Suprapubic skin (tissue), 4 donors: ENCODE data around the gene SPATS2. TPM values are rescaled to one million over a fixed set of nuclear protein-coding genes. Genes with fewer than 3 reads are reported as not detected.

Experiments
- DNase-seq, 2 donors: peaks; one replicate each; pipeline ENCODE4 v3.0.0-alpha.2; 2019; ENCODE audit warnings: low spot score in 2 of 2
- H3K27ac ChIP-seq: fragments of 200-600 bp; sonication (generic); one replicate; pipeline ENCODE4 v1.5.1; 2019
- H3K27me3 ChIP-seq: fragments of 200-600 bp; sonication (generic); one replicate; pipeline ENCODE4 v1.5.1; 2019
- H3K36me3 ChIP-seq: fragments of 200-600 bp; sonication (generic); one replicate; pipeline ENCODE4 v1.5.1; 2019
- H3K4me1 ChIP-seq: fragments of 200-600 bp; sonication (generic); one replicate; pipeline ENCODE4 v1.5.1; 2019
- H3K4me3 ChIP-seq: fragments of 200-600 bp; sonication (generic); one replicate; pipeline ENCODE4 v1.5.1; 2019; ENCODE audit warnings: mild to moderate bottlenecking
- H3K9me3 ChIP-seq: fragments of 200-600 bp; sonication (generic); one replicate; pipeline ENCODE4 v1.5.1; 2019
- EP300 ChIP-seq: sonication (generic); formaldehyde crosslinking; IDR thresholded peaks from one replicate; pipeline ENCODE4 v1.6.1; 2017; ENCODE audit warnings: antibody characterized with exemption
- POLR2A ChIP-seq, 2 donors: fragments of 450-650 bp; IDR thresholded peaks; one replicate each; pipeline ENCODE4 v1.6.1; 2017; ENCODE audit warnings: antibody characterized with exemption in 2 of 2, mild to moderate bottlenecking in 2 of 2, moderate library complexity in 2 of 2
- POLR2AphosphoS5 ChIP-seq, 3 donors: sonication (generic); formaldehyde crosslinking; IDR thresholded peaks; one replicate each; pipeline ENCODE4 v1.6.1; 2017; ENCODE audit warnings: antibody characterized with exemption in 3 of 3
- WGBS: methylation state at CpG from one replicate; pipeline ENCODE4 v1.1.5; 2018; 5-methylcytosine and 5-hydroxymethylcytosine counted together
- total RNA-seq, 4 donors: library from RNA; depleted of rRNA; stranded (reverse); fragments of >200 nt; gene quantifications; one replicate each; pipeline ENCODE4 v1.1.0, GENCODE V29; 2016
- TF ChIP-seq, protein P1 (sequence below), 2 donors: fragments of 200-600 bp in 1 of 2; fragments of 450-650 bp in 1 of 2; sonication (generic) in 1 of 2; IDR thresholded peaks; one replicate each; pipeline ENCODE4 v1.5.1; 2016 to 2019; ENCODE audit warnings: antibody characterized with exemption in 2 of 2, mild to moderate bottlenecking in 1 of 2, moderate library complexity in 1 of 2

SPATS2 gene
- total RNA-seq, 4 donors from 2014 or later: 22.7 to 42.6 (median 27.2) TPM

DNA sequence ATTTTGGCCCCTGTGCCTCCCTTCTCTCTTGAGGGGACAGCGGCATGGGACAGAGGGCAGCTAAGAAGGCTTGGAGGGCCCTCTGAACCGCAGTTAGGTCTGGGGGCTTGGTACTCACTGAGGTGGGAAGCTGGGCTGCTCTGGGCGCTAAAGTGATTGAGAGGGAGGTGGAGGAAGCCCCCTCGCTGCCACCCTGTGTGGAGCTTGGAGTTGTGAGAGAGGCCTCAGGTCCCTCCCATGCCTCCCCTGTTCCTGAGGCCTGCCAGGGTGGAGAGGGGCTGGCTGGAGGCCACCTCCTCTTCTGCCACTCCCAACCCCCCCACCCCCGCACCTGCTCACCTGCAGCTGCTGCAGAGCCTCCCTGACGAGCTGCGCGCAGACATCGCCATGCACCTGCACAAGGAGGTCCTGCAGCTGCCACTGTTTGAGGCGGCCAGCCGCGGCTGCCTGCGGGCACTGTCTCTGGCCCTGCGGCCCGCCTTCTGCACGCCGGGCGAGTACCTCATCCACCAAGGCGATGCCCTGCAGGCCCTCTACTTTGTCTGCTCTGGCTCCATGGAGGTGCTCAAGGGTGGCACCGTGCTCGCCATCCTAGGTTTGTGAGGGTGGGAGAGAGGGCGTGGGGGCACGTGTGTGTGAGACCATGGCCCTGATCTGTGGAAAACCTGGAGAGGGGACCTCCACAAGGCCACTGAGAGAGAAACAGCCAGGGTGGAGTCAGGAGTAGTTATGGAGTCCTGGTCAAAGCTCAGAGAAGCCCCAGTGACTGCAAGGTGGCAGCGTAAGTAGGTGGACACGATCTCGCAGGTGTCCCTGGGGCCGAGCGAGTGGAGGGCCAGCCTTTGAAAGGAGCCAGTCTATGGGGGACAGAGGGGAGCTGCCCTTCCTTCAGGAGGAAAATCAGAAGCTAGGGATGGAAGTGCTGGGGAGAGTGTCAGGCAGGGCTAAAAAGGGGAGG is 182.8 kb downstream of the SPATS2 start:
- H3K27ac ChIP-seq: no peak overlapping the region
- 89% methylated on average over 10 of the region's 28 CpGs for whole genome bisulfite sequencing
- H3K4me1 ChIP-seq: peaks cover 37% of the 10 kb centered on the region
- no peaks in the 10 kb centered on the region for H3K36me3 ChIP-seq
- TF ChIP-seq, protein P1, sequence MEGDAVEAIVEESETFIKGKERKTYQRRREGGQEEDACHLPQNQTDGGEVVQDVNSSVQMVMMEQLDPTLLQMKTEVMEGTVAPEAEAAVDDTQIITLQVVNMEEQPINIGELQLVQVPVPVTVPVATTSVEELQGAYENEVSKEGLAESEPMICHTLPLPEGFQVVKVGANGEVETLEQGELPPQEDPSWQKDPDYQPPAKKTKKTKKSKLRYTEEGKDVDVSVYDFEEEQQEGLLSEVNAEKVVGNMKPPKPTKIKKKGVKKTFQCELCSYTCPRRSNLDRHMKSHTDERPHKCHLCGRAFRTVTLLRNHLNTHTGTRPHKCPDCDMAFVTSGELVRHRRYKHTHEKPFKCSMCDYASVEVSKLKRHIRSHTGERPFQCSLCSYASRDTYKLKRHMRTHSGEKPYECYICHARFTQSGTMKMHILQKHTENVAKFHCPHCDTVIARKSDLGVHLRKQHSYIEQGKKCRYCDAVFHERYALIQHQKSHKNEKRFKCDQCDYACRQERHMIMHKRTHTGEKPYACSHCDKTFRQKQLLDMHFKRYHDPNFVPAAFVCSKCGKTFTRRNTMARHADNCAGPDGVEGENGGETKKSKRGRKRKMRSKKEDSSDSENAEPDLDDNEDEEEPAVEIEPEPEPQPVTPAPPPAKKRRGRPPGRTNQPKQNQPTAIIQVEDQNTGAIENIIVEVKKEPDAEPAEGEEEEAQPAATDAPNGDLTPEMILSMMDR (IDR thresholded peaks at IDR 0.05): no peak
- no peak for TF ChIP-seq EP300
- TF ChIP-seq POLR2A (IDR thresholded peaks at IDR 0.05): no peak
- TF ChIP-seq POLR2AphosphoS5 (IDR thresholded peaks at IDR 0.05): no peak
- no peak for DNase-seq
- no peaks in the 10 kb centered on the region for H3K9me3 ChIP-seq
- H3K4me3 ChIP-seq: peak overlapping the region; percentile 44
- H3K27me3 ChIP-seq: peaks cover 33% of the 10 kb centered on the region

DNA sequence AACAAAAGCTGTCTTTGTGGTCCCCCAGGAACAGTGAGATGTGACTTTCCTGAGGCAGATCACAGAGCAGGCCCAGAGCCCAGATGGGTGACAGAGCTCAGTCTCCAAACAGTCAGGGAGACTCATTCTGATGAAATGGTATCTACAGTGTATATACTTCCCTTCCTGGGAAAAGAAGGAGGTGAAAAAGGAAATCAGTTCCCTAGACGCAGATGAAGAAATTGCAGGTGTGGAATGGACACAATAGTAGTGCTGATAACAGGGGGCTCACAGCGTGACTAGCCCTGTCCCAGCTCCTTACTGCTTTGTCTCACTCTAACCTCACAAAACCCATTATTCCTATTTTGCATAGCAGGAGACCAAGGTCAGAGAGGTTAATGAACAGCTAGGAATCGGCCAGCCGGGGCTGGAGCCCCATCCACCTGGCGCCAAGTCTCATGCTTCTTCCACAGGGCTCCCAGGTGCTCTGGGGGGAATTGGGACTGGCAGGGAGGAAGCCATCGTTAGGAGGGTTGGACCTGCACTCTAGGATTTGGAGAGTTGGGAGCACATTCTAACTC is 183.5 kb downstream of the SPATS2 start:
- TF ChIP-seq POLR2AphosphoS5 (IDR thresholded peaks at IDR 0.05) (no peak), EP300 (no peak), POLR2A (IDR thresholded peaks at IDR 0.05) (no peak)
- TF ChIP-seq, protein P1 (IDR thresholded peaks at IDR 0.05): no peak
- Histone ChIP-seq H3K36me3 (no peaks in the 10 kb centered on the region), H3K9me3 (no peaks in the 10 kb centered on the region), H3K4me1 (peaks cover 37% of the 10 kb centered on the region), H3K4me3 (no peak overlapping the region), H3K27ac (no peak overlapping the region), H3K27me3 (peaks cover 33% of the 10 kb centered on the region)
- 83% methylated on average over 5 of the region's 6 CpGs for WGBS
- DNase-seq: no peak

DNA sequence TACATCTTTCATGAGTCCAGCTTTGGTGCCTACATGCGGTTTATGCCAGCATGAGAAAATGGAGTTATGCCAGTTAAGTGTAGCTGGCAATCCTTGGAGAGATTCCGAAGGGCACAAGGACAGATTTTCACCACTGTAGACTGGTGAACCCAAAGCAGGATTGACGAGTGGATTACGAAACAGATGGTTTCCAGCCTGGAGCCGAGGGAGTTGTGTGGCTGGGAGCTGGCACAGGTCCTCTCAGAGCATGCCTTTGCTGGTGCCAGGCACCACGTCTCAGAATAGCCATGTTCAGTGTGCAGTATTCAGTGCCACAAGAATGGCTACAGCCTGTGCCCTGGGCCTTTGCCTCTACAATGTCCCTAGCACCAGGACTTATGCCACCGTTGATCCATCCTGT is 184.8 kb downstream of the SPATS2 start:
- H3K9me3 ChIP-seq: no peaks in the 10 kb centered on the region
- TF ChIP-seq, protein P1 (IDR thresholded peaks at IDR 0.05): no peak

DNA sequence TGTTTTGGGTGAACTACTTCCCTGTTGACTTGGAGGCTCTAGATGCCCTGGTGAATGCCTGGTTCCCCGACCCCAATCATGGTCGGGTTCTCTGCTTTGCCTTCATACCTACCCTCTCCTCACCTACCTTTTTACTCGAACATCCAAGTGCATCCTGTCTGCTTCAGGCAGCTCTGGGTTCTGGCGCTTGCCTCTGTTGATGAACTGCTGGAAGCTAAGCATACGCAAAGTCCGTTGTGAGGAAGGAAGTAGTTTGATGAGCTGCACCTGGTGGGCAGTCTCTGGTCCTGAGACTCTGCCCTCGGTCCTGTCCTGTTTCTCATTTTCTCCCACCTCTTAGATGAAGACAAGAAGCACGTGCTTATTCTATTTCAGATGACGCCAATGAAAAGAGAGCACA is 185.2 kb downstream of the SPATS2 start:
- DNase-seq: no peak
- no peak overlapping the region for H3K4me3 ChIP-seq
- H3K9me3 ChIP-seq: no peaks in the 10 kb centered on the region
- H3K4me1 ChIP-seq: peaks cover 37% of the 10 kb centered on the region
- TF ChIP-seq EP300 (no peak), POLR2AphosphoS5 (IDR thresholded peaks at IDR 0.05) (no peak), POLR2A (IDR thresholded peaks at IDR 0.05) (no peak)
- TF ChIP-seq, protein P1 (IDR thresholded peaks at IDR 0.05): no peak
- H3K36me3 ChIP-seq: peaks cover 16% of the 10 kb centered on the region
- H3K27ac ChIP-seq: no peak overlapping the region
- 65% methylated on average over 9 of the region's 9 CpGs for WGBS
- peaks cover 25% of the 10 kb centered on the region for H3K27me3 ChIP-seq

More for the DNA sequence above, 184.8 kb downstream of the SPATS2 start:
- peaks cover 30% of the 10 kb centered on the region for H3K27me3 ChIP-seq
- H3K27ac ChIP-seq: no peak overlapping the region
- H3K4me1 ChIP-seq: peaks cover 37% of the 10 kb centered on the region
- DNase-seq: no peak
- peaks cover 12% of the 10 kb centered on the region for H3K36me3 ChIP-seq
- no peak overlapping the region for H3K4me3 ChIP-seq
- WGBS: 47% methylated on average over 7 of the region's 7 CpGs

DNA sequence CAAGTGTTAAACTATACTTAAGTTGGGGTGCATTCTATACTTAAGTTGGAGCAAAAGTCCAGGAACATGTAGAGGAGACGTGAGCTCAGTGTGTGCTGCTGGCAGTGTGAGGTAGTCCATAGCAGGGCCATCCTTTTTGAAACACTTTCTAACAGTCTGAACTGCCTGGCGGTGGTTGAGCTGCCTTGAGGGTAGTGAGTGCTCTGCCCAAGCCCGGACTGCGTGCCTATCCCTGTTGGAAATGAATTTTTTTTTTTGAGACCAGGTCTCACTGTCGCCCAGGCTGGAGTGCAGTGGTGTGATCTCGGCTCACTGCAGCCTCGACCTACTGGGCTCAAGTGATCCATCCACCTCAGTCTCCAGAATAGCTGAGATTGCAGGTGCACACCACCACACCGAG is 185.6 kb downstream of the SPATS2 start:
- H3K4me3 ChIP-seq: no peak overlapping the region
- WGBS: 60% methylated on average over 8 of the region's 8 CpGs
- H3K4me1 ChIP-seq: peaks cover 37% of the 10 kb centered on the region
- no peak for TF ChIP-seq EP300
- TF ChIP-seq, protein P1 (IDR thresholded peaks at IDR 0.05): no peak
- no peak for TF ChIP-seq POLR2A (IDR thresholded peaks at IDR 0.05)
- TF ChIP-seq POLR2AphosphoS5 (IDR thresholded peaks at IDR 0.05): no peak
- no peaks in the 10 kb centered on the region for H3K9me3 ChIP-seq
- peaks cover 21% of the 10 kb centered on the region for H3K36me3 ChIP-seq
- H3K27me3 ChIP-seq: peaks cover 21% of the 10 kb centered on the region
- H3K27ac ChIP-seq: no peak overlapping the region
- DNase-seq: no peak
